HG02943 (cell line): ENCODE data around the gene CDK2.

Experiments used
- ATAC-seq: cut with Tn5 transposase; IDR thresholded peaks from one replicate; pipeline ENCODE4 v1.9.1; 2021; ENCODE audit warnings: mild to moderate bottlenecking, low read depth, moderate library complexity; ENCODE audit not compliant: unreplicated experiment

CDK2 gene

GRCh38 chr12:56007564-56008559 lies 41.2 kb downstream of the CDK2 start:
- no peak for ATAC-seq

- ATAC-seq = no peak
Measured at GRCh38 chr12:56010111-56010570, 43.5 kb downstream of the CDK2 start.

DNA sequence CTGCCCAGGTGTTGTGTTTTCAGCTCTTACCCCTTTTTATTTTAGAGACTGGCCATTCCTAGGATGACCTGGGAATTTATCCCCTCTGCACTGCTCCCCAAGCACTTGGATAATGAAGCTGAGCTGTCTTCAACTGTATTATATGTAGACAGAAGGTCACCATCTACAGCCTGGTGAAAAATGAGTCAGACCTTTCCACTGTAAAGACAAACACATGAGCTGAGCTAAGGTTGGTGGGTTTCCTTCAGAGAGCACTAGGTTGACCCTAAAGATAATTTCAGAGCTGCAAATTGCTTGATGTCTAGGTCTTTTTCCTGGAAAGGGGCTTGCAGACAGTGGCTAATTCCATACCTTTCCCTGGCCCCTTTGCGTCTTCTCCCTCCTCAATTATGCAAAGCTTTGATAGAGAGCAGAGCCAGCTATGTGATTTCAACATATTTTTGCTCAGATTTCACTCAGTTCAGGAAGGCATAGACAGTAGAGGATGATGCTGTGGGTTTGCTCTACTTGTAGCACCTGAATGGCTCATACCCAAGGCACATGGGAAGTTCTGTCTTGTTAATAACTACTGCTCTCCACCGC lies 45.0 kb downstream of the CDK2 start:
- ATAC-seq = no peak

- no peak for ATAC-seq
Measured at GRCh38 chr12:56013482-56013881, 46.9 kb downstream of the CDK2 start.

- no peak for ATAC-seq
Measured at GRCh38 chr12:56014205-56014604, 47.6 kb downstream of the CDK2 start.

DNA sequence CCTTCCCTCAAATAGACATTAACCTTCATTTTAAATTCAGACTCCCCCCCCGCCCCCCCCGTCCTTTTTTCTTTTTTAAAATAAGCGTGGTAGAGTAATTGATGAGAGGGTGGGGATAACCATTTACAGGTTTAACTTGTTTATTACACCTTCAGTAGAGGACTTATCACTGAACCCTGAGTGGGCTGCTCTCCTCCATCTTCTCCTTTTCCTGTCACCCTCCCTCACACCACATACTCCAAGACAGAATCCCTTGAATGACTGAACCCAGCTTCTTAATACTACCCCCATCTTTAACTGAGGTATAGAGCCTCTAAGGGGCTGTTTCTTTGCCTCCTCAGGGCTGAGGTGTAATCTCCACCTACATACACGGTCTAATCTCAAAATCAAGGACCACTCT lies 50.6 kb downstream of the CDK2 start:
- ATAC-seq = no peak

DNA sequence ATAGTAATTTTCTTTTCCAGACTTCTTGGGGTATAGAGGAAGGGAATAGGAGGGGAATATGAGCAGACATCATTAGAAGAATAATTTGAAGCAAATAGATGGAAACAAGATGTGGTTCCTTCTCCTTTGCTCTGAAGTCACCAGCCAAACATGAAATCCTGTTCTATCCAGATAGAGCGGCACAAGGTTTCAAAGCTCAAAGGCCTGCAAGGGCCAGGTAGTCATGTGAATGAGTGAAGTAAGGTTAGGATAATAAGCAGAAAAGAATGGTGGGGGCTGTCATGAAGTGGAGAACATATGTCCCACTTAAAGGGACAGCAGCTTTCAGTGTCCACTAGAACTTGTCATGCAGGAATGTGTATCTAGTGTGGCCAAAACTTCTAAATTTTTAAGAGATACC lies 51.7 kb downstream of the CDK2 start:
- ATAC-seq = no peak

DNA sequence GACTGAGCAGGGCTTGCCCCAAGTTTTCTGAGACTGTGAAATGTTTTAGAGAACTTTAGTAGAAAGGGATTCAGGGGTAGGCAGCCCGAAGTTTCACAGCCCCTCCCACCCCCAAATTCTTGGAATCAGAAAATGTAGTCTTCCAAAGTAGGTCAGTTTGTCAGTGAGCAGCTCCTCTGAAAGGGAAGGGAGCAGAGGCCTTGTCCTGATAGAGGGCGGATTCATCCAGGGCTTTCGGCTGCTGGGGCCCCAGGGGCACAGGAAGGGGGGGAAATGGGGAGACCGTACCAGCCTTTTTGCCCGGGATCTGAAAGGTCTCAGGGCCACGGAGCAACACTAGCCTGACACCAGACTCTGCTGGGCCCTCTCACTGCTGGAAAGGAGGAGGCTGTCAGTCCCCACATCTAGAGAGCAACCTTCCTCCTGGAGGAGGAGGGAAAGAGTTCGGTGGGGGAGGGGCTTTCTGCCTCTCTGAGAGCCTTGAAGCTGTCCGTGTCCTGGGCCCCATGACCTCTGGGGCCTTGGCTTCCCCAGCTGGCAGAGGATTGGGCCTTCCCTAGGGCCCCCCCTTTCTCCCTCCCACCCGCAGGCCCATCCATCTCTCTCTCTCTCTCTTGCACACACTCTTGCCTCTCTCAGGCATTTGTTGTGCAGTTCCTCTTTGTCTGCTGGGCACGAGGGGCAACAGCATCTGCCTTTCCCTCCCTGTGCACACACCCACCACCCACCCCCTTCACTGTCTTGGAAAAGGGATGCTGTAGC lies 54.0 kb downstream of the CDK2 start, which contains the start of gene IKZF4:
TSS of gene IKZF4 (plus strand) at position 621 of the 762 bp plus-strand sequence. CDS start 451 bp downstream, outside the sequence.
- ATAC-seq = no peak

- no peak for ATAC-seq
Measured at GRCh38 chr12:56021889-56022497, 55.4 kb downstream of the CDK2 start.
